Measurements from ENCODE around the gene PSMA5. TPM values are rescaled to one million over a fixed set of nuclear protein-coding genes. Genes with fewer than 3 reads are reported as not detected.

Gene PSMA5
- total and polyA plus RNA-seq, 7 donors = 58.1 to 213 (median 99.6) TPM

GRCh38 chr1:109427171-109427467, 871 bp upstream of the PSMA5 start:
- H3K9me3 ChIP-seq = no peaks in the 10 kb centered on the region
- TF ChIP-seq CTCF (IDR thresholded peaks at IDR 0.05) = no peak
- H3K36me3 ChIP-seq (ENCODE audit: insufficient read depth in 1 of 2, low read depth in 1 of 2) = no peaks in the 10 kb centered on the region
- DNase-seq = no peak
- ATAC-seq = no peak
- WGBS, 3 donors = 7 to 8% (median 7%) methylated on average over 7 of the region's 7 CpGs
- H3K27me3 ChIP-seq (ENCODE audit: insufficient read depth in 3 of 3, low read length in 2 of 3) = no peaks in the 10 kb centered on the region
- peak overlapping the region; percentile 90 for H3K27ac ChIP-seq
- H3K4me1 ChIP-seq = peaks cover 33% of the 10 kb centered on the region
- peak overlapping the region; percentile 84 for H3K4me3 ChIP-seq
- intact Hi-C loops (cut with DNase I) = loop anchor here (1.0 to 5.0 kb wide), 4 partner anchors 14 to 44 kb away; partner anchors contain the start of gene SYPL2 (in 1 of the 2)

GRCh38 chr1:109425391-109426280, 612 bp downstream of the PSMA5 start:
- DNase-seq (peak; percentile 58 to 85), ATAC-seq (peak; percentile 54 to 71 (median 61))
- intact Hi-C loops (cut with DNase I) = loop anchor here (2.0 to 5.0 kb wide), 3 partner anchors 37 to 45 kb away; partner anchors contain the start of gene SYPL2 (in 1 of the 2)
- peaks cover 33% of the 10 kb centered on the region for H3K4me1 ChIP-seq
- no peak for TF ChIP-seq CTCF (IDR thresholded peaks at IDR 0.05)
- 1% methylated on average over 31 to 32 of the region's 32 CpGs for WGBS, 3 donors
- peak overlapping the region; percentile 90 for H3K27ac ChIP-seq
- H3K36me3 ChIP-seq (ENCODE audit: insufficient read depth in 1 of 2, low read depth in 1 of 2) = peaks cover 3 to 13% of the 10 kb centered on the region in 2 donors
- H3K4me3 ChIP-seq = peak overlapping the region; percentile 84
- no peaks in the 10 kb centered on the region for H3K27me3 ChIP-seq (ENCODE audit: insufficient read depth in 3 of 3, low read length in 2 of 3)
- H3K9me3 ChIP-seq = no peaks in the 10 kb centered on the region

GRCh38 chr1:109423498-109423897, 2.8 kb downstream of the PSMA5 start:
- no peak for DNase-seq
- no peak for ATAC-seq
- intact Hi-C loops (cut with DNase I) = loop anchor here in 1 of 2 donors (5.0 kb wide), 1 partner anchor 69 kb away; the partner anchor contains the start of gene CYB561D1
- Histone ChIP-seq H3K36me3 (ENCODE audit: insufficient read depth in 1 of 2, low read depth in 1 of 2) (peaks cover 7 to 34% of the 10 kb centered on the region in 2 donors), H3K4me3 (peak overlapping the region; percentile 13), H3K27me3 (ENCODE audit: insufficient read depth in 3 of 3, low read length in 2 of 3) (no peaks in the 10 kb centered on the region), H3K4me1 (peaks cover 33% of the 10 kb centered on the region), H3K9me3 (no peaks in the 10 kb centered on the region), H3K27ac (peak overlapping the region; percentile 90)
- WGBS, 3 donors = 40 to 54% (median 46%) methylated on average over 2 of the region's 2 CpGs
- no peak for TF ChIP-seq CTCF (IDR thresholded peaks at IDR 0.05)

- WGBS, 3 donors = 69 to 90% (median 81%) methylated on average over 2 of the region's 2 CpGs
- intact Hi-C loops (cut with DNase I) = no loop called here
- H3K27me3 ChIP-seq (ENCODE audit: insufficient read depth in 3 of 3, low read length in 2 of 3) = no peaks in the 10 kb centered on the region
- ATAC-seq (no peak), DNase-seq (no peak)
- peaks cover 30% of the 10 kb centered on the region for H3K4me1 ChIP-seq
- H3K9me3 ChIP-seq = no peaks in the 10 kb centered on the region
- H3K4me3 ChIP-seq = no peak overlapping the region
- H3K36me3 ChIP-seq (ENCODE audit: insufficient read depth in 1 of 2, low read depth in 1 of 2) = peaks cover 38 to 99% of the 10 kb centered on the region in 2 donors
- no peak overlapping the region for H3K27ac ChIP-seq
- no peak for TF ChIP-seq CTCF (IDR thresholded peaks at IDR 0.05)
These were observed 13.7 kb downstream of the PSMA5 start for GRCh38 chr1:109412551-109412950.
